Choroid plexus epithelial cell (primary cell): Measurements from ENCODE around the gene EVA1B.

Experiments
- DNase-seq: peaks from one replicate; pipeline ENCODE4 v3.0.0-alpha.2; 2010; ENCODE audit warnings: low read depth
- H3K4me3 ChIP-seq: 2 replicates; pipeline ENCODE4 v1.5.1; 2011; ENCODE audit warnings: low read depth, mild to moderate bottlenecking, control low read depth, low read length, moderate library complexity
- TF ChIP-seq, protein P1 (sequence below): conservative IDR thresholded peaks from 2 replicates; pipeline ENCODE4 v1.5.1; 2011; ENCODE audit warnings: low read depth, mild to moderate bottlenecking, control low read depth, inconsistent platforms, low read length, moderate library complexity

EVA1B gene

GRCh38 chr1:36327421-36328087 is 4.1 kb upstream of the EVA1B start:
- DNase-seq, result peak; percentile 72
- no peak overlapping the region for H3K4me3 ChIP-seq

GRCh38 chr1:36326499-36326898 is 3.1 kb upstream of the EVA1B start:
- TF ChIP-seq, protein P1, sequence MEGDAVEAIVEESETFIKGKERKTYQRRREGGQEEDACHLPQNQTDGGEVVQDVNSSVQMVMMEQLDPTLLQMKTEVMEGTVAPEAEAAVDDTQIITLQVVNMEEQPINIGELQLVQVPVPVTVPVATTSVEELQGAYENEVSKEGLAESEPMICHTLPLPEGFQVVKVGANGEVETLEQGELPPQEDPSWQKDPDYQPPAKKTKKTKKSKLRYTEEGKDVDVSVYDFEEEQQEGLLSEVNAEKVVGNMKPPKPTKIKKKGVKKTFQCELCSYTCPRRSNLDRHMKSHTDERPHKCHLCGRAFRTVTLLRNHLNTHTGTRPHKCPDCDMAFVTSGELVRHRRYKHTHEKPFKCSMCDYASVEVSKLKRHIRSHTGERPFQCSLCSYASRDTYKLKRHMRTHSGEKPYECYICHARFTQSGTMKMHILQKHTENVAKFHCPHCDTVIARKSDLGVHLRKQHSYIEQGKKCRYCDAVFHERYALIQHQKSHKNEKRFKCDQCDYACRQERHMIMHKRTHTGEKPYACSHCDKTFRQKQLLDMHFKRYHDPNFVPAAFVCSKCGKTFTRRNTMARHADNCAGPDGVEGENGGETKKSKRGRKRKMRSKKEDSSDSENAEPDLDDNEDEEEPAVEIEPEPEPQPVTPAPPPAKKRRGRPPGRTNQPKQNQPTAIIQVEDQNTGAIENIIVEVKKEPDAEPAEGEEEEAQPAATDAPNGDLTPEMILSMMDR, result no peak
- DNase-seq, result no peak
- no peak overlapping the region for H3K4me3 ChIP-seq

More at GRCh38 chr1:36327421-36328087, 4.1 kb upstream of the EVA1B start:
- TF ChIP-seq, protein P1, result no peak

- DNase-seq, result no peak
- TF ChIP-seq, protein P1, result no peak
- H3K4me3 ChIP-seq, result no peak overlapping the region
Observed at GRCh38 chr1:36324353-36324703, 883 bp upstream of the EVA1B start.

- H3K4me3 ChIP-seq, result peak overlapping the region; percentile 84
- DNase-seq, result peak; percentile 64
- TF ChIP-seq, protein P1, result no peak
Observed at GRCh38 chr1:36322786-36323635, 434 bp downstream of the EVA1B start.

- peak; percentile 40 for DNase-seq
- peak overlapping the region; percentile 84 for H3K4me3 ChIP-seq
- TF ChIP-seq, protein P1, result no peak
Observed at GRCh38 chr1:36322041-36322785, 1.2 kb downstream of the EVA1B start.

GRCh38 chr1:36321119-36321951 is 2.1 kb downstream of the EVA1B start:
- TF ChIP-seq, protein P1, result no peak
- peak; percentile 98 for DNase-seq
- peak overlapping the region; percentile 84 for H3K4me3 ChIP-seq
